Spleen (tissue), 11 donors: ENCODE results near the gene EDN1. TPM values are rescaled to one million over a fixed set of nuclear protein-coding genes. Genes with fewer than 3 reads are reported as not detected.

Source experiments
- DNase-seq: peaks from one replicate; pipeline ENCODE4 v3.0.0-alpha.2; 2020
- H3K27ac ChIP-seq, 8 donors: fragments of 200-600 bp; sonication (generic) in 7 of 8; 1 replicate in 4 of 8; 2 replicates in 4 of 8; pipeline versions ENCODE4 v1.5.0 to v1.8.0; 2016 to 2021; ENCODE audit warnings: inconsistent platforms in 4 of 8, mild to moderate bottlenecking in 4 of 8, moderate library complexity in 1 of 8
- H3K27me3 ChIP-seq, 7 donors: fragments of 200-600 bp; sonication (generic) in 6 of 7; replicated peaks in 1 of 7; 1 replicate in 4 of 7; 2 replicates in 3 of 7; pipeline versions ENCODE4 v1.5.0 to v1.8.0; 2016 to 2021; ENCODE audit warnings: inconsistent platforms in 3 of 7, mild to moderate bottlenecking in 1 of 7
- H3K36me3 ChIP-seq, 6 donors: fragments of 200-600 bp; sonication (generic) in 5 of 6; 1 replicate in 4 of 6; 2 replicates in 2 of 6; pipeline versions ENCODE4 v1.5.0 to v1.8.0; 2016 to 2021; ENCODE audit warnings: inconsistent platforms in 2 of 6
- H3K4me1 ChIP-seq, 6 donors: fragments of 200-600 bp; sonication (generic) in 5 of 6; 1 replicate in 3 of 6; 2 replicates in 3 of 6; pipeline versions ENCODE4 v1.5.0 to v1.8.0; 2016 to 2021; ENCODE audit warnings: inconsistent platforms in 3 of 6
- H3K4me3 ChIP-seq, 8 donors: fragments of 200-600 bp; sonication (generic) in 7 of 8; 1 replicate in 4 of 8; 2 replicates in 4 of 8; pipeline versions ENCODE4 v1.5.0 to v1.8.0; 2016 to 2021; ENCODE audit warnings: inconsistent platforms in 4 of 8, mild to moderate bottlenecking in 4 of 8, moderate library complexity in 2 of 8
- H3K9me3 ChIP-seq, 8 donors: fragments of 200-600 bp; sonication (generic) in 7 of 8; 1 replicate in 4 of 8; 2 replicates in 4 of 8; pipeline versions ENCODE4 v1.5.0 to v1.8.0; 2016 to 2021; ENCODE audit warnings: inconsistent platforms in 4 of 8
- CTCF ChIP-seq, 11 experiments: fragments of 200-600 bp in 7 of 11; fragments of 450-650 bp in 4 of 11; sonication (generic) in 4 of 11; IDR thresholded peaks in 8 of 11; conservative IDR thresholded peaks in 3 of 11; 1 replicate in 7 of 11; 2 replicates in 4 of 11; pipeline versions ENCODE4 v1.4.0 to v1.8.0; 2016 to 2021; ENCODE audit warnings: antibody characterized with exemption in 11 of 11, inconsistent platforms in 4 of 11, mild to moderate bottlenecking in 1 of 11
- POLR2A ChIP-seq, 3 donors: fragments of 450-650 bp; IDR thresholded peaks; one replicate each; pipeline ENCODE4 v1.5.1; 2017; ENCODE audit warnings: antibody characterized with exemption in 3 of 3, mild to moderate bottlenecking in 1 of 3
- POLR2AphosphoS5 ChIP-seq, 3 donors: sonication (generic); formaldehyde crosslinking; IDR thresholded peaks; one replicate each; pipeline ENCODE4 v1.5.1; 2017; ENCODE audit warnings: antibody characterized with exemption in 3 of 3
- WGBS, 5 donors: extraction: QIAGEN DNeasy Blood & Tissue Kit in 3 of 5; methylation state at CpG; one replicate each; pipeline versions ENCODE4 v1.1.5 to v1.1.7; 2013 to 2018; 5-methylcytosine and 5-hydroxymethylcytosine counted together
- intact Hi-C: fragments of 100-400 bp; cut with DNase I; formaldehyde crosslinking; loops from one replicate; pipeline ENCODE4 v1.15.0; 2023; ENCODE audit warnings: low total_unique reads
- polyA plus RNA-seq, 3 donors: library from polyadenylated mRNA; stranded (reverse); fragments of 200-250 nt; gene quantifications; one replicate each; pipeline ENCODE4 v1.2.1, GENCODE V29; 2013
- total RNA-seq, 7 donors: library from RNA; depleted of rRNA in 3 of 7; stranded (reverse); fragments of >200 nt in 3 of 7; fragmentation: NEBNext Ultra II Directional in 4 of 7; extraction: Animal tissue kit (Norgen Biotek cat#: 25700) in 4 of 7; gene quantifications; one replicate each; pipeline versions ENCODE4 v1.1.0 to v1.2.1, GENCODE V29; 2016 to 2021
- donor health status: healthy with polysubstance abuse.
- donor health status: DM: no; HTN: no; CAD: no; lungs with moderate emphysema.
- donor health status: DM: no; HTN: no; CAD: no.
- donor health status: Bipolar disorder and iron deficiency.
- donor health status: healthy.
- donor health status: DM: no; HTN: no; CAD: no.
- donor health status: DM: yes; HTN: yes; CAD: no.

The EDN1 gene
- total and polyA plus RNA-seq, 10 donors: 5.2 to 27.1 (median 13.4) TPM

- intact Hi-C loops: no loop called here
- Histone ChIP-seq H3K4me3 (no peak overlapping the region), H3K9me3 (no peaks in the 10 kb centered on the region), H3K4me1 (peaks cover 0 to 10% (median 0%) of the 10 kb centered on the region in 6 donors), H3K36me3 (no peaks in the 10 kb centered on the region), H3K27me3 (peaks cover 0 to 3% (median 0%) of the 10 kb centered on the region in 7 donors), H3K27ac (no peak overlapping the region)
- 87 to 95% (median 91%) methylated on average over 5 of the region's 5 CpGs for WGBS, 5 donors
- DNase-seq: no peak
- TF ChIP-seq POLR2AphosphoS5 (IDR thresholded peaks at IDR 0.05) (no peak), CTCF (IDR thresholded peaks at IDR 0.05 in 8 of 11, conservative IDR thresholded peaks at IDR 0.05 in 3 of 11) (no peak), POLR2A (IDR thresholded peaks at IDR 0.05) (no peak)
These were observed 46.2 kb downstream of the EDN1 start for GRCh38 chr6:12336121-12336971.

GRCh38 chr6:12339022-12339421, 48.9 kb downstream of the EDN1 start:
- Histone ChIP-seq H3K36me3 (no peaks in the 10 kb centered on the region), H3K9me3 (no peaks in the 10 kb centered on the region), H3K4me1 (peaks cover 0 to 8% (median 0%) of the 10 kb centered on the region in 6 donors), H3K27me3 (peaks cover 0 to 3% (median 0%) of the 10 kb centered on the region in 7 donors), H3K27ac (no peak overlapping the region), H3K4me3 (no peak overlapping the region)
- 92 to 97% (median 96%) methylated on average over 3 of the region's 3 CpGs for WGBS, 5 donors
- TF ChIP-seq CTCF (IDR thresholded peaks at IDR 0.05 in 8 of 11, conservative IDR thresholded peaks at IDR 0.05 in 3 of 11): no peak
- TF ChIP-seq POLR2A (IDR thresholded peaks at IDR 0.05): no peak
- no peak for TF ChIP-seq POLR2AphosphoS5 (IDR thresholded peaks at IDR 0.05)
- no peak for DNase-seq
- intact Hi-C loops: no loop called here

GRCh38 chr6:12339808-12340487, 49.8 kb downstream of the EDN1 start:
- DNase-seq: no peak

More at GRCh38 chr6:12339808-12340487, 49.8 kb downstream of the EDN1 start:
- Histone ChIP-seq H3K4me1 (peaks cover 0 to 8% (median 0%) of the 10 kb centered on the region in 6 donors), H3K9me3 (no peaks in the 10 kb centered on the region), H3K36me3 (no peaks in the 10 kb centered on the region), H3K27ac (no peak overlapping the region), H3K4me3 (no peak overlapping the region), H3K27me3 (peaks cover 0 to 3% (median 0%) of the 10 kb centered on the region in 7 donors)
- WGBS, 5 donors: 78 to 92% (median 86%) methylated on average over 12 of the region's 12 CpGs
- intact Hi-C loops: no loop called here
- TF ChIP-seq CTCF (IDR thresholded peaks at IDR 0.05 in 8 of 11, conservative IDR thresholded peaks at IDR 0.05 in 3 of 11): no peak
- no peak for TF ChIP-seq POLR2A (IDR thresholded peaks at IDR 0.05)
- no peak for TF ChIP-seq POLR2AphosphoS5 (IDR thresholded peaks at IDR 0.05)
